Gastrocnemius medialis (tissue), 4 donors: ENCODE measurements around the gene SORL1. TPM values are rescaled to one million over a fixed set of nuclear protein-coding genes. Genes with fewer than 3 reads are reported as not detected.

Experiments used
- ATAC-seq, 2 donors: fragments of 150-250 bp; one replicate each; pipeline ENCODE4 v1.9.1; 2016
- DNase-seq, 2 donors: peaks; one replicate each; pipeline ENCODE4 v3.0.0-alpha.2; 2019
- H3K27ac ChIP-seq, 4 donors: fragments of 200-600 bp; sonication (generic); 1 replicate in 1 of 4; 2 replicates in 3 of 4; pipeline ENCODE4 v1.5.1; 2016 to 2018; ENCODE audit warnings: mild to moderate bottlenecking in 2 of 4, moderate library complexity in 1 of 4
- H3K27me3 ChIP-seq, 3 donors: fragments of 200-600 bp; sonication (generic) in 2 of 3; 1 replicate in 1 of 3; 2 replicates in 2 of 3; pipeline versions ENCODE4 v1.5.1 to v1.6.0; 2016 to 2019; ENCODE audit warnings: mild to moderate bottlenecking in 1 of 3, moderate library complexity in 1 of 3
- H3K36me3 ChIP-seq, 2 donors: fragments of 200-600 bp; sonication (generic) in 1 of 2; one replicate each; pipeline ENCODE4 v1.5.1; 2017 to 2018
- H3K4me1 ChIP-seq, 2 donors: fragments of 200-600 bp; sonication (generic) in 1 of 2; one replicate each; pipeline ENCODE4 v1.5.1; 2016 to 2017; ENCODE audit warnings: mild to moderate bottlenecking in 2 of 2
- H3K4me3 ChIP-seq, 4 donors: fragments of 200-600 bp; sonication (generic) in 3 of 4; 1 replicate in 1 of 4; 2 replicates in 3 of 4; pipeline ENCODE4 v1.5.1; 2016 to 2019; ENCODE audit warnings: mild to moderate bottlenecking in 2 of 4
- H3K9me3 ChIP-seq, 3 donors: fragments of 200-600 bp; sonication (generic) in 2 of 3; 1 replicate in 1 of 3; 2 replicates in 2 of 3; pipeline ENCODE4 v1.5.1; 2016 to 2019
- POLR2A ChIP-seq, 2 donors: fragments of 450-650 bp; IDR thresholded peaks; one replicate each; pipeline ENCODE4 v1.6.1; 2017; ENCODE audit warnings: antibody characterized with exemption in 2 of 2, mild to moderate bottlenecking in 2 of 2, moderate library complexity in 2 of 2
- in situ Hi-C, 4 donors: fragments of 200-750 bp; cut with MboI; loops; one replicate each; pipeline versions ENCODE4 v1.15.0 to v1.8.0; 2017; ENCODE audit warnings: low sequenced_read_pairs in 4 of 4
- intact Hi-C: fragments of 100-400 bp; cut with DNase I; formaldehyde crosslinking; loops from one replicate; pipeline ENCODE4 v1.15.1; 2023; ENCODE audit warnings: low total_unique reads
- total RNA-seq, 4 donors: library from RNA; depleted of rRNA; stranded (reverse); fragments of >200 nt; gene quantifications; one replicate each; pipeline versions ENCODE4 v1.1.0 to v1.2.3, GENCODE V29; 2016
- TF ChIP-seq, protein P1 (sequence below), 5 experiments: fragments of 450-650 bp in 3 of 5; fragments of 200-600 bp in 2 of 5; sonication (generic) in 2 of 5; IDR thresholded peaks in 4 of 5; conservative IDR thresholded peaks in 1 of 5; 1 replicate in 4 of 5; 2 replicates in 1 of 5; pipeline ENCODE4 v1.5.1; 2016 to 2019; ENCODE audit warnings: antibody characterized with exemption in 5 of 5, mild to moderate bottlenecking in 3 of 5, moderate library complexity in 3 of 5

The SORL1 gene
- total RNA-seq, 4 donors from 2014 or later = 0.78 to 2.7 (median 2.3) TPM

DNA sequence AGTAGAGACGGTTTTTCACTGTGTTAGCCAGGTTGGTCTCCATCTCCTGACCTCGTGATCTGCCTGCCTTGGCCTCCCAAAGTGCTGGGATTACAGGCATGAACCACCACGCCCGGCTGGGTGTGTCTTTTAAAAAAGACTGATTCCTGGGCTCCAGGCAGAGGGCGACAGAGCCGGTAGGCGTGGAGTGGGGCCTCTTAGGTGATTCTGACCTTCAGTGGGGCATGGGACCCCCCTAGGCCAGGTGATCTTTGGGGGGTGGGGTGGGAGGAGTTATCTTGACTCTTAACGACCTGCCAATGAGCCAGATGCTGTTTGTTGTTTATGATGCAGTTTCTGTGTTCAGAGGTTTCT is 13.6 kb downstream of the SORL1 start:
- Histone ChIP-seq H3K27ac (no peak overlapping the region), H3K27me3 (no peaks in the 10 kb centered on the region), H3K9me3 (no peaks in the 10 kb centered on the region), H3K4me3 (no peak overlapping the region), H3K4me1 (no peaks in the 10 kb centered on the region), H3K36me3 (no peaks in the 10 kb centered on the region)
- DNase-seq (no peak), ATAC-seq (no peak)
- no peak for TF ChIP-seq POLR2A (IDR thresholded peaks at IDR 0.05)
- TF ChIP-seq, protein P1, sequence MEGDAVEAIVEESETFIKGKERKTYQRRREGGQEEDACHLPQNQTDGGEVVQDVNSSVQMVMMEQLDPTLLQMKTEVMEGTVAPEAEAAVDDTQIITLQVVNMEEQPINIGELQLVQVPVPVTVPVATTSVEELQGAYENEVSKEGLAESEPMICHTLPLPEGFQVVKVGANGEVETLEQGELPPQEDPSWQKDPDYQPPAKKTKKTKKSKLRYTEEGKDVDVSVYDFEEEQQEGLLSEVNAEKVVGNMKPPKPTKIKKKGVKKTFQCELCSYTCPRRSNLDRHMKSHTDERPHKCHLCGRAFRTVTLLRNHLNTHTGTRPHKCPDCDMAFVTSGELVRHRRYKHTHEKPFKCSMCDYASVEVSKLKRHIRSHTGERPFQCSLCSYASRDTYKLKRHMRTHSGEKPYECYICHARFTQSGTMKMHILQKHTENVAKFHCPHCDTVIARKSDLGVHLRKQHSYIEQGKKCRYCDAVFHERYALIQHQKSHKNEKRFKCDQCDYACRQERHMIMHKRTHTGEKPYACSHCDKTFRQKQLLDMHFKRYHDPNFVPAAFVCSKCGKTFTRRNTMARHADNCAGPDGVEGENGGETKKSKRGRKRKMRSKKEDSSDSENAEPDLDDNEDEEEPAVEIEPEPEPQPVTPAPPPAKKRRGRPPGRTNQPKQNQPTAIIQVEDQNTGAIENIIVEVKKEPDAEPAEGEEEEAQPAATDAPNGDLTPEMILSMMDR (IDR thresholded peaks at IDR 0.05 in 4 of 5, conservative IDR thresholded peaks at IDR 0.05 in 1 of 5) = no peak
- in situ Hi-C loops = no loop called here
- intact Hi-C loops = loop anchor here (5.0 to 10.0 kb wide), 2 partner anchors 57 to 129 kb away; no protein-coding TSS in a partner anchor

DNA sequence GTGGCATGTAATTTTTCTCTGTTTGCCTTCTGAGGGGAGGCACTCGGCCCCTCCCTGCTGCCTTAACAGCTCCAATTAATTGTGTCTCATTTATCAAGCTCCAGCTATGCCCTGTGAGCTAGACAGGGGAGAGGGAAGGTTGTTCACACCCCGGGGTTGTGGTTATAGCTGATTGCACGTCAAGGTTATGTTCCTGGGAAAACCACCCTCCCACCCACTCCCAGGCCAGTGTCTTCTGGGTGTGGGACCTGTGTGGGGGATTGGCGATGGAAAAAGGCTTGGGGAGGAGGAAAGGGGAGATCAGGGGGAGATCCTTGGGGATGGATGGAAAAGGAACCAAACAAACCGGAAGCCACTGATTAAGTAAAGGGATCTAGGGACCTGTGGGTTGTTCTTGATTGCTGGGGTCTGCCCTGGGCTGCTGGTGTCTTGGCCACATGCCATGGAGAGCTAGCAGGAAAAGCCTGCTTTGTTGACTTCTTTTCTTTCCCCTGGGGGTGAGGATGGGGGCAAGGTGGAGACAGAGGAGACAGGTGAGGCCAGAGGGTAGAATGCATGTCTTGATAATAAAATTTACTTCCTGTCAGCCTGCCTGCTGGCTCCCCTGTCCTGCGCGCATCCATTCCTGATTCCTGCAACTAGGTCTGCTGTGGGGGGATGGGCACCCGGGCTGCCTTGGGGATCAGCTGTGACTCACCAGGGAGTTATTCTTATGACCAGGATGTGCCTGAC is 14.1 kb downstream of the SORL1 start:
- intact Hi-C loops = loop anchor here (5.0 to 10.0 kb wide), 2 partner anchors 56 to 129 kb away; no protein-coding TSS in a partner anchor
- Histone ChIP-seq H3K27ac (no peak overlapping the region), H3K9me3 (no peaks in the 10 kb centered on the region), H3K4me3 (no peak overlapping the region), H3K27me3 (no peaks in the 10 kb centered on the region), H3K4me1 (no peaks in the 10 kb centered on the region), H3K36me3 (no peaks in the 10 kb centered on the region)
- in situ Hi-C loops = no loop called here
- TF ChIP-seq, protein P1 (IDR thresholded peaks at IDR 0.05 in 4 of 5, conservative IDR thresholded peaks at IDR 0.05 in 1 of 5) = no peak
- TF ChIP-seq POLR2A (IDR thresholded peaks at IDR 0.05) = no peak
- ATAC-seq (peak; percentile 93 to 94), DNase-seq (peak; percentile 74 to 79)

DNA sequence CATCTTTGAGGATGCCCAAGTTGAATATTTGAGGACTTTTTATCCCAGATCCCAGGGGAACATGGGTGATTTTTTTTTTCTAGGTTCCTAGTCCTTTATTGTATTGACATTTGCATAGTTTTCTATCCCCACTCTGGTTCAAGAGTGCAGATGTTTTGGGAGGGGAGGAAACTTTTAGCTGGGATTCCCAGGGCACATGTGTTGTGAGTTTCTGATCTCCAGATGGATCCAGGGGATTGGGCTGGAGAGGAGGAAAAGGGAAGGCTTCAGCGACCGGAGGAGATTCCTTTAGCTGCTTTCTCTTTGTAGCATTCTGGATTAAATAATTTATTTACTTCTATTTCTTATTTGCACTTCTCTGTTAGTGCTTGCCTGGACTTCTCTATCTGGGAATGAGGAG is 15.4 kb downstream of the SORL1 start:
- intact Hi-C loops = loop anchor here (5.0 to 10.0 kb wide), 2 partner anchors 55 to 127 kb away; no protein-coding TSS in a partner anchor
- H3K36me3 ChIP-seq = no peaks in the 10 kb centered on the region
- H3K9me3 ChIP-seq = no peaks in the 10 kb centered on the region
- no peak overlapping the region for H3K27ac ChIP-seq
- TF ChIP-seq, protein P1 (IDR thresholded peaks at IDR 0.05 in 4 of 5, conservative IDR thresholded peaks at IDR 0.05 in 1 of 5) = no peak
- H3K4me1 ChIP-seq = no peaks in the 10 kb centered on the region
- DNase-seq (no peak), ATAC-seq (no peak)
- in situ Hi-C loops = no loop called here
- H3K4me3 ChIP-seq = no peak overlapping the region
- no peaks in the 10 kb centered on the region for H3K27me3 ChIP-seq

DNA sequence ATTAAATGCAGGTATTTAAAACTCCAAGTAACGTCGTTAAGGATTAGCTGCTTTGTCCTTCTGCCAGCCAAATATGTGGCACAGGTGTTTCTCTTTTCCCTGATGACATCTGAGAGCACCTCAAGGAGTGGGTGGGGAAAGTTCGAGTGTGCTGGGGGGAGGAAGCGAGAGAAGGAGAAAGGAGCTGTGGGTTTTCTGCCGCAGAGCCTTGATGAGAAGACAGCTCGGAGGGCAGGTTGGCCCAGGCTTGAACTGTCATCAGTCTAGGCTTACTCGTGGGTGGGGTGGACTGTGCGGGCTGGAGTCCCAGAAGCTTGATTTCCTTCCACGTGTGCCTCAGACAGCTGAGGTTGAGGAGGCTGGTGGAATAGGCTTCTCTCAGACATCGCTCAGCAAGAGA is 15.9 kb downstream of the SORL1 start:
- no peak overlapping the region for H3K4me3 ChIP-seq
- H3K4me1 ChIP-seq = no peaks in the 10 kb centered on the region
- H3K27me3 ChIP-seq = no peaks in the 10 kb centered on the region
- H3K9me3 ChIP-seq = no peaks in the 10 kb centered on the region
- no peak for DNase-seq
- H3K36me3 ChIP-seq = no peaks in the 10 kb centered on the region
- ATAC-seq = no peak
- no peak overlapping the region for H3K27ac ChIP-seq
- in situ Hi-C loops = no loop called here
- intact Hi-C loops = loop anchor here (5.0 to 10.0 kb wide), 2 partner anchors 54 to 127 kb away; no protein-coding TSS in a partner anchor
- TF ChIP-seq, protein P1 (IDR thresholded peaks at IDR 0.05 in 4 of 5, conservative IDR thresholded peaks at IDR 0.05 in 1 of 5) = no peak
- no peak for TF ChIP-seq POLR2A (IDR thresholded peaks at IDR 0.05)
